PC-3 (cell line): ENCODE measurements around the gene SLC6A3. TPM values are rescaled to one million over a fixed set of nuclear protein-coding genes. Genes with fewer than 3 reads are reported as not detected.

Experiments used
- ATAC-seq: fragments of 200-7000 bp; cut with Tn5 transposase; 2 replicates; pipeline ENCODE4 v1.9.1; 2020; ENCODE audit warnings: mild to moderate bottlenecking, moderate library complexity
- BruUV-seq: library from RNA; stranded (reverse); fragments of 400-500 nt; replicated peaks from 2 replicates; lab custom pipeline; 2021; lab: Mats Ljungman, UMichigan
- CTCF ChIA-PET: fragments of 300-600 bp; sonication (Branson Sonifier 250); formaldehyde crosslinking; loops from one replicate; lab custom pipeline; 2022; ENCODE audit warnings: antibody characterized with exemption; lab: Charles Lee
- POLR2A ChIA-PET: fragments of 300-600 bp; sonication (Branson Sonifier 250); formaldehyde crosslinking; loops from one replicate; lab custom pipeline; 2022; ENCODE audit warnings: antibody characterized with exemption; ENCODE audit not compliant: unreplicated experiment; lab: Charles Lee
- DNase-seq: peaks from one replicate; pipeline ENCODE4 v3.0.0-alpha.2; 2015
- H2AFZ ChIP-seq: fragments of 300-600 bp; sonication (generic); 2 replicates; pipeline ENCODE4 v1.6.0; 2016; ENCODE audit warnings: antibody characterized with exemption, low read length
- H3F3A ChIP-seq: fragments of 300-600 bp; sonication (generic); one replicate; pipeline ENCODE4 v1.6.0; 2017; ENCODE audit warnings: antibody characterized with exemption, low read length, control low read depth, mild to moderate bottlenecking; ENCODE audit not compliant: unreplicated experiment
- H3K27ac ChIP-seq: fragments of 300-600 bp; sonication (generic); 2 replicates; pipeline ENCODE4 v1.5.1; 2016; ENCODE audit warnings: mild to moderate bottlenecking, low read length
- H3K27me3 ChIP-seq: fragments of 300-600 bp; sonication (generic); 2 replicates; pipeline ENCODE4 v1.6.1; 2016; ENCODE audit warnings: low read length, mixed read lengths
- H3K36me3 ChIP-seq: fragments of 300-600 bp; sonication (generic); 2 replicates; pipeline ENCODE4 v1.6.1; 2016; ENCODE audit warnings: low read depth, mixed run types, low read length, mixed read lengths
- H3K4me1 ChIP-seq: fragments of 300-600 bp; sonication (generic); 2 replicates; pipeline ENCODE4 v1.5.1; 2016; ENCODE audit warnings: low read length; ENCODE audit not compliant: insufficient read depth
- H3K4me2 ChIP-seq: fragments of 300-600 bp; sonication (generic); 2 replicates; pipeline ENCODE4 v1.6.0; 2016; ENCODE audit warnings: low read length
- H3K4me3 ChIP-seq: fragments of 300-600 bp; sonication (generic); 2 replicates; pipeline ENCODE4 v1.5.1; 2016; ENCODE audit warnings: mild to moderate bottlenecking, low read length, mixed read lengths
- H3K79me2 ChIP-seq: fragments of 300-600 bp; sonication (generic); 2 replicates; pipeline ENCODE4 v1.6.1; 2017; ENCODE audit warnings: low read length, mixed read lengths
- H3K9ac ChIP-seq: fragments of 300-600 bp; sonication (generic); 2 replicates; pipeline ENCODE4 v1.6.0; 2016; ENCODE audit warnings: mild to moderate bottlenecking, low read length
- H3K9me2 ChIP-seq: fragments of 300-600 bp; sonication (generic); replicated peaks from 2 replicates; pipeline ENCODE4 v1.6.1; 2016; ENCODE audit warnings: mixed run types, low read length, mixed read lengths
- H3K9me3 ChIP-seq: fragments of 300-600 bp; sonication (generic); 2 replicates; pipeline ENCODE4 v1.6.1; 2016; ENCODE audit warnings: low read length, mixed read lengths
- H4K20me1 ChIP-seq: fragments of 300-600 bp; sonication (generic); 2 replicates; pipeline ENCODE4 v1.6.1; 2016; ENCODE audit warnings: low read length, mixed read lengths
- CTCF ChIP-seq: fragments of 300-600 bp; sonication (generic); conservative IDR thresholded peaks from 2 replicates; pipeline ENCODE4 v1.5.1; 2017; ENCODE audit warnings: antibody characterized with exemption, low read depth, mild to moderate bottlenecking, low read length
- EZH2 ChIP-seq: fragments of 300-600 bp; sonication (generic); IDR thresholded peaks from one replicate; pipeline ENCODE4 v1.6.1; 2017; ENCODE audit warnings: antibody characterized with exemption, mild to moderate bottlenecking, low read length; ENCODE audit not compliant: unreplicated experiment
- EZH2phosphoT487 ChIP-seq: fragments of 300-600 bp; sonication (generic); IDR thresholded peaks from 2 replicates; pipeline ENCODE4 v1.6.1; 2018; ENCODE audit warnings: mild to moderate bottlenecking, antibody characterized with exemption, low read length, borderline replicate concordance
- intact Hi-C: fragments of 100-400 bp; cut with micrococcal nuclease; formaldehyde crosslinking; loops from 2 replicates; pipeline ENCODE4 v1.9.0; 2023
- total RNA-seq: library from RNA; depleted of rRNA; stranded (reverse); fragments of >200 nt; gene quantifications from 2 replicates; pipeline ENCODE4 v1.2.3, GENCODE V29; 2014

SLC6A3 gene
- total RNA-seq, 1 experiment from 2014 or later, result not detected

GRCh38 chr5:1380910-1381309, 64.3 kb downstream of the SLC6A3 start:
- no peaks in the 10 kb centered on the region for H3K9me3 ChIP-seq
- H3K4me2 ChIP-seq, result no peak overlapping the region
- no peaks in the 10 kb centered on the region for H3K79me2 ChIP-seq
- no peak for ATAC-seq
- no peak overlapping the region for H3K4me3 ChIP-seq
- no peak for DNase-seq
- H3K27me3 ChIP-seq, result peaks cover 8% of the 10 kb centered on the region; the same call in 1 of the 2 replicates
- BruUV-seq, result no TSS peak
- H3K9ac ChIP-seq, result no peak overlapping the region
- no peaks in the 10 kb centered on the region for H3K36me3 ChIP-seq
- no peaks in the 10 kb centered on the region for H3K9me2 ChIP-seq
- no peaks in the 10 kb centered on the region for H4K20me1 ChIP-seq
- TF ChIP-seq EZH2phosphoT487, result no peak
- no peak for TF ChIP-seq CTCF
- TF ChIP-seq EZH2, result no peak
- no peak overlapping the region for H3K27ac ChIP-seq
- CTCF ChIA-PET, result no interaction called here
- peaks cover 5% of the 10 kb centered on the region; the same call in 1 of the 2 replicates for H3K4me1 ChIP-seq
- no peak overlapping the region for H2AFZ ChIP-seq
- intact Hi-C loops, result no loop called here
- POLR2A ChIA-PET, result no interaction called here
- no peaks in the 10 kb centered on the region for H3F3A ChIP-seq

GRCh38 chr5:1380011-1380817, 65.0 kb downstream of the SLC6A3 start:
- ChIA-PET CTCF (no interaction called here), POLR2A (no interaction called here)
- no peak overlapping the region for H2AFZ ChIP-seq
- H3K9me3 ChIP-seq, result no peaks in the 10 kb centered on the region
- intact Hi-C loops, result no loop called here
- DNase-seq, result no peak
- H3K4me3 ChIP-seq, result no peak overlapping the region
- H3K9me2 ChIP-seq, result no peaks in the 10 kb centered on the region
- H3K27ac ChIP-seq, result no peak overlapping the region
- H3K79me2 ChIP-seq, result no peaks in the 10 kb centered on the region
- H3K4me1 ChIP-seq, result 0 out of 2 replicates have a peak, but pooled peaks cover under 1% of the 10 kb centered on the region
- no peak overlapping the region for H3K4me2 ChIP-seq
- H4K20me1 ChIP-seq, result no peaks in the 10 kb centered on the region
- no peak overlapping the region for H3K9ac ChIP-seq
- ATAC-seq, result no peak
- TF ChIP-seq EZH2phosphoT487 (no peak), CTCF (0 out of 2 replicates have a peak, but pooled peaks have one; percentile 21)
- no peaks in the 10 kb centered on the region for H3K36me3 ChIP-seq
- BruUV-seq, result no TSS peak
- no peaks in the 10 kb centered on the region for H3F3A ChIP-seq
- H3K27me3 ChIP-seq, result peaks cover 9% of the 10 kb centered on the region
